Measurements from ENCODE around the gene SLC7A14. TPM values are rescaled to one million over a fixed set of nuclear protein-coding genes. Genes with fewer than 3 reads are reported as not detected.
A peak's percentile ranks its signal among the peaks of the same experiment; 100 is the strongest.

The SLC7A14 gene
- total and polyA plus RNA-seq, 2 of the 13 experiments (the other 11 are each of a cell fraction or from before 2014, with no cell fraction given), result not detected

DNA sequence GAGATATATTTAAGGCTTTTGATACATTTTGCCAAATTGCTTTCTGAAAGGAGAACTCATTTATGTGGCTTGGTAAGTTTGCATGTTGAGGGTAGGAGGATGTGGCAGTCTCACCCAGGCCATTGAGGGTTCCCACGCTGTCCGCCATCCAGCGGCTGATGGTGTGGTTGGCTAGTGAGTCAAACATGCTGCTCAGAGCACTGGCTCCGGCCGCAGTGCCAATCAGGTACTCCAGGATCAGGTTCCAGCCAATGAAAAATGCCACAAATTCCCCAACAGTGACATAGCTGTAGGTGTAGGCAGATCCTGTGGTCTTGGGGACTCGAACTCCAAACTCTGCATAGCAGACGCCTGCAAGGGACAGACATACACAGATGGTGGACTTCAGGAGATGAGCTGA lies 84.9 kb downstream of the SLC7A14 start (continued):
- TF ChIP-seq, protein P1, sequence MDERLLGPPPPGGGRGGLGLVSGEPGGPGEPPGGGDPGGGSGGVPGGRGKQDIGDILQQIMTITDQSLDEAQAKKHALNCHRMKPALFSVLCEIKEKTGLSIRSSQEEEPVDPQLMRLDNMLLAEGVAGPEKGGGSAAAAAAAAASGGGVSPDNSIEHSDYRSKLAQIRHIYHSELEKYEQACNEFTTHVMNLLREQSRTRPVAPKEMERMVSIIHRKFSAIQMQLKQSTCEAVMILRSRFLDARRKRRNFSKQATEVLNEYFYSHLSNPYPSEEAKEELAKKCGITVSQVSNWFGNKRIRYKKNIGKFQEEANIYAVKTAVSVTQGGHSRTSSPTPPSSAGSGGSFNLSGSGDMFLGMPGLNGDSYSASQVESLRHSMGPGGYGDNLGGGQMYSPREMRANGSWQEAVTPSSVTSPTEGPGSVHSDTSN (CRISPR knock-in tag; IDR thresholded peaks at IDR 0.05), result no peak

DNA sequence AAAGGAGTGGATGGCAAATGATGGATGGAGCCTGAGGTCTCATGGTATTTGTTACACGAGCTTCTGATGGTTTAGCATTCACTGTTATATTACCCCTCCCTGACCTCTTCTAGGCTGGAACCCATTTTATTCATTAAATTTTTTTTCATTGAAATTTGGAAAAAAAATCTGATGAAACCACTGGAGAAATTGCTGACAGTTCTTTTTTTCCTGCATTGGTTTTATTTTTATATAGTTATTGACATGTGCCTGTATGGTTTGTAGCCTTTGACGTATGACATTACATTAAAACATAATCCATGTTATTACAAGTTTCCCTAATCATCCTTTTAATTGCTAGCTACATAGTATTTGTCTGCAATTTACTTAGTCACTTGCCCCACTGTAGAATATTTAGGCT lies 85.4 kb downstream of the SLC7A14 start:
- POLR2A ChIA-PET, result interaction anchor here (1.3 kb wide), 1 partner anchor 369 kb away, joined by 3 read pairs; the partner anchor contains the start of gene RPL22L1
- no peaks in the 10 kb centered on the region for H3K79me2 ChIP-seq (ENCODE audit: insufficient read depth, low read length)
- H3K4me2 ChIP-seq (ENCODE audit: low read depth, low read length), result no peak overlapping the region
- no TSS peak for BruUV-seq (replicated peaks)
- WGBS (ENCODE audit: low lambda C conversion rate), result 66% methylated on average over 2 of the region's 2 CpGs
- intact Hi-C loops (cut with micrococcal nuclease; ENCODE audit: unreplicated experiment), result no loop called here
- H3K36me3 ChIP-seq (replicated peaks in 1 of 2; ENCODE audit: control insufficient read depth in 1 of 2, insufficient read depth in 2 of 2, low read length in 2 of 2), result no peaks in the 10 kb centered on the region
- no peak overlapping the region for H3K27ac ChIP-seq (ENCODE audit: extremely low read length, insufficient read depth, low read length)
- no peaks in the 10 kb centered on the region for H3K9me3 ChIP-seq (ENCODE audit: low read length)
- no peak for ATAC-seq
- peaks cover 23% of the 10 kb centered on the region for H3K4me1 ChIP-seq (ENCODE audit: insufficient read depth, low read length)
- FAIRE-seq, result no peak
- H3K4me3 ChIP-seq (replicated peaks in 1 of 3; ENCODE audit: insufficient read depth in 1 of 3, low read depth in 2 of 3, low read length in 3 of 3), result no peak overlapping the region
- no peaks in the 10 kb centered on the region for H4K20me1 ChIP-seq (ENCODE audit: insufficient read depth, low read length)
- no peaks in the 10 kb centered on the region for H3K27me3 ChIP-seq (ENCODE audit: control insufficient read depth in 1 of 2, insufficient read depth in 2 of 2, low read length in 2 of 2)
- no peak overlapping the region for H3K9ac ChIP-seq (ENCODE audit: insufficient read depth, low read depth, low read length)
- no peak overlapping the region for H2AFZ ChIP-seq (ENCODE audit: low read length)
- TF ChIP-seq MAFF (IDR thresholded peaks at IDR 0.05; ENCODE audit: low read depth, low read length) (peak; percentile 67), ZSCAN22 (CRISPR knock-in tag; IDR thresholded peaks at IDR 0.05) (no peak), MAFK (conservative IDR thresholded peaks at IDR 0.05 in 1 of 2, IDR thresholded peaks at IDR 0.05 in 1 of 2; ENCODE audit: low read length in 2 of 2) (peak; percentile 55 to 85; a peak in 3 of 4 replicates)
- DNase-seq (ENCODE audit: low spot score), result no peak
- in situ Hi-C loops (cut with HindIII; ENCODE audit: extremely low pct_ligation_motif_present, low pct_unique_long_range_greater_than_20kb), result no loop called here
- CTCF ChIA-PET (ENCODE audit: low intra/inter-chr PET ratio, low total read pairs), result interaction anchor here (1.9 kb wide), 1 partner anchor 87 kb away, joined by 16 read pairs; no protein-coding TSS in a partner anchor

DNA sequence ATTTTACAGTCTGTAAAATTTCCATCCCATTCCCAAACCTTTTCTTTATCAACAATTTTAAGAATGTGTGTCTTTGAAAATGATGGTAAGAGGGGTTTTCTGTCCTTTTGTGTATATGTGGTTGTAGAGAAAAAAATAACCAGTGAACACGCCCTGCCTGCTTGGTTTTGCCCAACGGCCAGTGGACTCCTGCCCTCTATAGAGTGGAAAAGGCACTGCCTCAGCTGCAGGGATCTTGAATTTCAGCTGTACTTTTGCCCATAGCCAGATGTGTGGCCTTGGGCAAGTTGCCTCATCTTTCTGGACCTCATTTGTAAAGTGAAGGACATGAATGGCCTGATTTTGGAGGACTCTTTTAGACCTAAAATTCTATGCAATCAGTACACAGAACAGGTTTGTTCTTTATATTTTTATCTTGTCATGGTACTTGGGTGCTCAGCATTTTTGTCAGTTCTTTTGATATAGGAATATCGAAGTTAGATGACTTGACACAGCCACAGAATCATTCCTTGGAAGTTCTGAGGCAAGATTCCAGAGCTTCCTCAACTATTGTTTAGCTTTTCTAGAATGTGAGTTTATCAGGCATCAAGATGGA lies 86.2 kb downstream of the SLC7A14 start:
- no TSS peak for BruUV-seq (replicated peaks)
- Histone ChIP-seq H4K20me1 (ENCODE audit: insufficient read depth, low read length) (no peaks in the 10 kb centered on the region), H2AFZ (ENCODE audit: low read length) (no peak overlapping the region), H3K9ac (ENCODE audit: insufficient read depth, low read depth, low read length) (no peak overlapping the region), H3K36me3 (replicated peaks in 1 of 2; ENCODE audit: control insufficient read depth in 1 of 2, insufficient read depth in 2 of 2, low read length in 2 of 2) (no peaks in the 10 kb centered on the region), H3K27me3 (ENCODE audit: control insufficient read depth in 1 of 2, insufficient read depth in 2 of 2, low read length in 2 of 2) (no peaks in the 10 kb centered on the region), H3K27ac (ENCODE audit: extremely low read length, insufficient read depth, low read length) (no peak overlapping the region), H3K4me3 (replicated peaks in 1 of 3; ENCODE audit: insufficient read depth in 1 of 3, low read depth in 2 of 3, low read length in 3 of 3) (no peak overlapping the region), H3K79me2 (ENCODE audit: insufficient read depth, low read length) (no peaks in the 10 kb centered on the region), H3K9me3 (ENCODE audit: low read length) (no peaks in the 10 kb centered on the region), H3K4me1 (ENCODE audit: insufficient read depth, low read length) (peaks cover 29% of the 10 kb centered on the region), H3K4me2 (ENCODE audit: low read depth, low read length) (no peak overlapping the region)
- POLR2A ChIA-PET, result interaction anchor here (1.3 kb wide), 1 partner anchor 370 kb away, joined by 3 read pairs; the partner anchor contains the start of gene RPL22L1
- FAIRE-seq (peak; percentile 89), ATAC-seq (peak; percentile 99), DNase-seq (ENCODE audit: low spot score) (peak; percentile 79)
- intact Hi-C loops (cut with micrococcal nuclease; ENCODE audit: unreplicated experiment) (loop anchor here (1.0 to 10.0 kb wide), 3 partner anchors 81 to 305 kb away; partner anchors contain the start of gene CLDN11), in situ Hi-C loops (cut with HindIII; ENCODE audit: extremely low pct_ligation_motif_present, low pct_unique_long_range_greater_than_20kb) (loop anchor here (5.0 kb wide), 1 partner anchor 77 kb away; no protein-coding TSS in a partner anchor)
- 20% methylated on average over 3 of the region's 3 CpGs for WGBS (ENCODE audit: low lambda C conversion rate)
- CTCF ChIA-PET (ENCODE audit: low intra/inter-chr PET ratio, low total read pairs), result interaction anchor here (1.9 kb wide), 1 partner anchor 86 kb away, joined by 16 read pairs; no protein-coding TSS in a partner anchor
- TF ChIP-seq POLR2G (IDR thresholded peaks at IDR 0.05; ENCODE audit: low read depth, low read length), result no peak
- TF ChIP-seq SPEN (CRISPR knock-in tag; IDR thresholded peaks at IDR 0.05; ENCODE audit: low read depth), result no peak
- no peak for TF ChIP-seq ZBTB3 (CRISPR knock-in tag; IDR thresholded peaks at IDR 0.05; ENCODE audit: borderline replicate concordance, low read depth)
- TF ChIP-seq ZC3H4 (CRISPR knock-in tag; IDR thresholded peaks at IDR 0.05; ENCODE audit: borderline replicate concordance), result no peak
- TF ChIP-seq, protein P2, sequence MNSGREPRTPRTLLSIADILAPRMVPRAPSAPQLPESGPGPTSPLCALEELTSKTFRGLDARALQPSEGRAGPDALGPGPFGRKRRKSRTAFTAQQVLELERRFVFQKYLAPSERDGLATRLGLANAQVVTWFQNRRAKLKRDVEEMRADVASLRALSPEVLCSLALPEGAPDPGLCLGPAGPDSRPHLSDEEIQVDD (CRISPR knock-in tag; IDR thresholded peaks at IDR 0.05; ENCODE audit: borderline replicate concordance), result no peak
- TF ChIP-seq FOXO1 (CRISPR knock-in tag; IDR thresholded peaks at IDR 0.05), result no peak
- TF ChIP-seq ZNF703 (CRISPR knock-in tag; IDR thresholded peaks at IDR 0.05; ENCODE audit: borderline replicate concordance), result no peak
- TF ChIP-seq ZKSCAN8 (CRISPR knock-in tag; IDR thresholded peaks at IDR 0.05; ENCODE audit: borderline replicate concordance), result 0 out of 2 replicates have a peak, but pooled peaks have one; percentile 20
- TF ChIP-seq, protein P3, sequence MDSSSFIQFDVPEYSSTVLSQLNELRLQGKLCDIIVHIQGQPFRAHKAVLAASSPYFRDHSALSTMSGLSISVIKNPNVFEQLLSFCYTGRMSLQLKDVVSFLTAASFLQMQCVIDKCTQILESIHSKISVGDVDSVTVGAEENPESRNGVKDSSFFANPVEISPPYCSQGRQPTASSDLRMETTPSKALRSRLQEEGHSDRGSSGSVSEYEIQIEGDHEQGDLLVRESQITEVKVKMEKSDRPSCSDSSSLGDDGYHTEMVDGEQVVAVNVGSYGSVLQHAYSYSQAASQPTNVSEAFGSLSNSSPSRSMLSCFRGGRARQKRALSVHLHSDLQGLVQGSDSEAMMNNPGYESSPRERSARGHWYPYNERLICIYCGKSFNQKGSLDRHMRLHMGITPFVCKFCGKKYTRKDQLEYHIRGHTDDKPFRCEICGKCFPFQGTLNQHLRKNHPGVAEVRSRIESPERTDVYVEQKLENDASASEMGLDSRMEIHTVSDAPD (CRISPR knock-in tag; IDR thresholded peaks at IDR 0.05), result no peak
